IMR-90 (cell line): ENCODE data around the gene CCM2.

Experiments used
- BHLHE40 ChIP-seq: fragments of 150-350 bp; IDR thresholded peaks from 2 replicates; pipeline ENCODE4 v1.6.1; 2016; ENCODE audit warnings: mild to moderate bottlenecking, low read depth, low read length
- CEBPB ChIP-seq: IDR thresholded peaks from 2 replicates; pipeline ENCODE4 v1.6.1; 2012; ENCODE audit warnings: low read depth, low read length, improper control_type of control experiment
- CTCF ChIP-seq: conservative IDR thresholded peaks from 2 replicates; pipeline ENCODE4 v1.5.1; 2012; ENCODE audit warnings: mild to moderate bottlenecking, low read depth, low read length, improper control_type of control experiment
- FOS ChIP-seq: fragments of 150-350 bp; IDR thresholded peaks from 2 replicates; pipeline ENCODE4 v1.6.1; 2016; ENCODE audit warnings: low read depth, low read length
- MAFK ChIP-seq: IDR thresholded peaks from 2 replicates; pipeline ENCODE4 v1.6.1; 2012; ENCODE audit warnings: low read depth, low read length, improper control_type of control experiment
- MAZ ChIP-seq: IDR thresholded peaks from 2 replicates; pipeline ENCODE4 v1.6.1; 2012; ENCODE audit warnings: low read depth, mild to moderate bottlenecking, low read length, improper control_type of control experiment, moderate library complexity, borderline replicate concordance
- MXI1 ChIP-seq: IDR thresholded peaks from 2 replicates; pipeline ENCODE4 v1.6.1; 2012; ENCODE audit warnings: low read depth, mild to moderate bottlenecking, low read length, moderate library complexity, borderline replicate concordance
- POLR2A ChIP-seq: IDR thresholded peaks from 2 replicates; pipeline ENCODE4 v1.6.1; 2012; ENCODE audit warnings: mild to moderate bottlenecking, low read depth, low read length
- RAD21 ChIP-seq: IDR thresholded peaks from 2 replicates; pipeline ENCODE4 v1.6.1; 2012; ENCODE audit warnings: low read length, improper control_type of control experiment
- RCOR1 ChIP-seq: IDR thresholded peaks from 2 replicates; pipeline ENCODE4 v1.6.1; 2012; ENCODE audit warnings: mild to moderate bottlenecking, low read length, improper control_type of control experiment; ENCODE audit not compliant: insufficient replicate concordance
- RFX5 ChIP-seq: IDR thresholded peaks from 2 replicates; pipeline ENCODE4 v1.8.0; 2012; ENCODE audit warnings: low read depth, mild to moderate bottlenecking, low read length, moderate library complexity
- SMC3 ChIP-seq: fragments of 150-350 bp; IDR thresholded peaks from 2 replicates; pipeline ENCODE4 v1.6.1; 2016; ENCODE audit warnings: low read depth, mild to moderate bottlenecking, antibody characterized with exemption, low read length, moderate library complexity
- USF2 ChIP-seq: fragments of 150-350 bp; IDR thresholded peaks from 2 replicates; pipeline ENCODE4 v1.6.1; 2017; ENCODE audit warnings: mild to moderate bottlenecking, antibody characterized with exemption, low read length, low read depth
- TF ChIP-seq, protein P1 (sequence below): fragments of 150-350 bp; IDR thresholded peaks from 2 replicates; pipeline ENCODE4 v1.6.1; 2016; ENCODE audit warnings: low read depth, mild to moderate bottlenecking, low read length, moderate library complexity, borderline replicate concordance

- TF ChIP-seq CTCF (no peak), POLR2A (no peak), SMC3 (no peak), USF2 (no peak), MXI1 (no peak), RAD21 (no peak), RCOR1 (no peak), MAZ (no peak), FOS (no peak), CEBPB (no peak), MAFK (no peak), RFX5 (no peak), BHLHE40 (no peak)
- TF ChIP-seq, protein P1, sequence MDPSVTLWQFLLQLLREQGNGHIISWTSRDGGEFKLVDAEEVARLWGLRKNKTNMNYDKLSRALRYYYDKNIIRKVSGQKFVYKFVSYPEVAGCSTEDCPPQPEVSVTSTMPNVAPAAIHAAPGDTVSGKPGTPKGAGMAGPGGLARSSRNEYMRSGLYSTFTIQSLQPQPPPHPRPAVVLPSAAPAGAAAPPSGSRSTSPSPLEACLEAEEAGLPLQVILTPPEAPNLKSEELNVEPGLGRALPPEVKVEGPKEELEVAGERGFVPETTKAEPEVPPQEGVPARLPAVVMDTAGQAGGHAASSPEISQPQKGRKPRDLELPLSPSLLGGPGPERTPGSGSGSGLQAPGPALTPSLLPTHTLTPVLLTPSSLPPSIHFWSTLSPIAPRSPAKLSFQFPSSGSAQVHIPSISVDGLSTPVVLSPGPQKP, result no peak
Measured at GRCh38 chr7:45114926-45115325, 114.9 kb downstream of the CCM2 start.
